ENCODE results near the gene TST.

DNA sequence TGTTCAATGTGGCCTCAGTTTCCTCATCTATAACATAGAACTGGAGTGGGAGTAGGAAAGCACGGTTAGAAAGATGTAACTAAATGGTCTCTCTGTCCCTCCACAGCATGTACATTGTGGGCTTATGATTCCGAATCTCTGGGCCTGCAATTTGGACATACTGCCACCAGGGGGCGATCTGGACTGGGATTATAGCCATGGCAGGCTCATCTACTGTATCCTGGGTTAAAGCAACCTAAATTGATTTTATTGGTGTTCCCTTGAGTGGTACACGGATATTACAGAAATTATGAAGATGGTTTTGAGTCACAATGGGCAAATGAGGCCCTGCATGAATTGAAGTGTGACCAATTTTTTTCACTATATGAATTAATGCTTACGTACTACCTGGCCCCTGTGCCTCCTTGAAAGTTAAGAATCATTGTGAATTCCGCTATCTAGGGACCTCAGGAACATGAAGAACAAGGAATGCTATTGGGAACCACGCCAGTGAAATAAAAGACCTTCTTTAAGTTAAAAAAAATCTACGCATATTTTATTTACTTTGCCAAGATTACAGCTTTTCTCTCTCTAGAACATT lies 32.9 kb downstream of the TST start:
- TF ChIP-seq TAF1 (IDR thresholded peaks at IDR 0.05; ENCODE audit: borderline replicate concordance, low read depth, low read length) (no peak), POLR2AphosphoS5 (IDR thresholded peaks at IDR 0.05; ENCODE audit: low read depth, low read length) (no peak), POLR2A (IDR thresholded peaks at IDR 0.05; ENCODE audit: low read depth, low read length) (no peak)

All from GM12892 (cell line).